ENCODE measurements around the gene FHOD3.
A peak's percentile ranks its signal among the peaks of the same experiment; 100 is the strongest.
"Not testable (repeated sequence)": the region's sequence is repeated elsewhere in the genome, so short reads cannot be mapped to it uniquely, and the experiment has no call there.

The FHOD3 gene

GRCh38 chr18:36711813-36712444, 414.4 kb downstream of the FHOD3 start:
- Histone ChIP-seq H3K4me3 (ENCODE audit: control insufficient read depth in 1 of 7, extremely low read depth in 1 of 7, insufficient read depth in 4 of 7, low read depth in 2 of 7, low read length in 6 of 7) (no peak overlapping the region), H3K9me3 (ENCODE audit: control extremely low read depth in 1 of 5, control insufficient read depth in 4 of 5, insufficient read depth in 2 of 5, low read depth in 1 of 5, low read length in 4 of 5) (no peaks in the 10 kb centered on the region), H3K27ac (ENCODE audit: insufficient read depth in 1 of 2, low read depth in 1 of 2, low read length in 2 of 2, poor library complexity in 1 of 2, severe bottlenecking in 2 of 2) (no peak overlapping the region), H3K27me3 (replicated peaks in 2 of 5; ENCODE audit: control insufficient read depth in 4 of 5, insufficient read depth in 5 of 5, low read length in 4 of 5) (peaks cover 0 to 5% (median 0%) of the 10 kb centered on the region in 5 experiments), H3K36me3 (ENCODE audit: control insufficient read depth in 4 of 4, insufficient read depth in 4 of 4, low read length in 3 of 4) (no peaks in the 10 kb centered on the region), H3K4me1 (ENCODE audit: control extremely low read depth in 1 of 4, control insufficient read depth in 4 of 4, insufficient read depth in 4 of 4, low read length in 3 of 4) (no peaks in the 10 kb centered on the region)
- CTCF ChIA-PET: interaction anchor here (1.0 to 1.6 kb wide), 2 partner anchors 19 to 24 kb away, joined by 3 to 4 read pairs; no protein-coding TSS in a partner anchor
- DNase-seq: no peak
- 64% methylated on average over 3 of the region's 6 CpGs for WGBS (ENCODE audit: insufficient coverage)
- POLR2A ChIA-PET: no interaction called here

DNA sequence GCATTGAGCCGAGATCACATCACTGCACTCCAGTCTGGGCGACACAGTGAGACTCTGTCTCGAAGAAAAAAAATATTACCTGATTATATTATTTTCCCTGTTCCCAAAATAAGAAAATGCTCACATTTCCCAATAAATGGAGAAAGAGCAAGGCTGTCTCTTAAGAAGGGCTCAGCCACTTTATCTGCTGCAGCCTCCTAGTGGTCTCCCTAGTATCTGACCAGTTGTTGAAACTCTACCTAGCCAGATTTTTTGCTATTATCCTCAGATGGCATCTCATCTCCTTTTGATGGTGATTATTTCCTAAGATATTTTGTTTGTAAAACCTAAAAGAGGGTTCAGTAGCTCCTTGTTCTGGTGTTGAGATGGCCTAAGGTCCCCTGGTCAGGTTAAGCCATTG, 417.0 kb downstream of the FHOD3 start:
- Histone ChIP-seq H3K27ac (ENCODE audit: insufficient read depth in 1 of 2, low read depth in 1 of 2, low read length in 2 of 2, poor library complexity in 1 of 2, severe bottlenecking in 2 of 2) (no peak overlapping the region), H3K9me3 (ENCODE audit: control extremely low read depth in 1 of 5, control insufficient read depth in 4 of 5, insufficient read depth in 2 of 5, low read depth in 1 of 5, low read length in 4 of 5) (peaks cover 0 to 4% (median 0%) of the 10 kb centered on the region in 5 experiments), H3K4me3 (ENCODE audit: control insufficient read depth in 1 of 7, extremely low read depth in 1 of 7, insufficient read depth in 4 of 7, low read depth in 2 of 7, low read length in 6 of 7) (no peak overlapping the region), H3K4me1 (ENCODE audit: control extremely low read depth in 1 of 4, control insufficient read depth in 4 of 4, insufficient read depth in 4 of 4, low read length in 3 of 4) (no peaks in the 10 kb centered on the region), H3K27me3 (replicated peaks in 2 of 5; ENCODE audit: control insufficient read depth in 4 of 5, insufficient read depth in 5 of 5, low read length in 4 of 5) (peaks cover 0 to 5% (median 0%) of the 10 kb centered on the region in 5 experiments), H3K36me3 (ENCODE audit: control insufficient read depth in 4 of 4, insufficient read depth in 4 of 4, low read length in 3 of 4) (no peaks in the 10 kb centered on the region)
- WGBS (ENCODE audit: insufficient coverage): 100% methylated on average over 1 of the region's 3 CpGs
- POLR2A ChIA-PET: no interaction called here
- CTCF ChIA-PET: no interaction called here
- no peak for DNase-seq

GRCh38 chr18:36717422-36718110, 420.1 kb downstream of the FHOD3 start:
- CTCF ChIA-PET: no interaction called here
- WGBS (ENCODE audit: insufficient coverage): 93% methylated on average over 10 of the region's 12 CpGs

DNA sequence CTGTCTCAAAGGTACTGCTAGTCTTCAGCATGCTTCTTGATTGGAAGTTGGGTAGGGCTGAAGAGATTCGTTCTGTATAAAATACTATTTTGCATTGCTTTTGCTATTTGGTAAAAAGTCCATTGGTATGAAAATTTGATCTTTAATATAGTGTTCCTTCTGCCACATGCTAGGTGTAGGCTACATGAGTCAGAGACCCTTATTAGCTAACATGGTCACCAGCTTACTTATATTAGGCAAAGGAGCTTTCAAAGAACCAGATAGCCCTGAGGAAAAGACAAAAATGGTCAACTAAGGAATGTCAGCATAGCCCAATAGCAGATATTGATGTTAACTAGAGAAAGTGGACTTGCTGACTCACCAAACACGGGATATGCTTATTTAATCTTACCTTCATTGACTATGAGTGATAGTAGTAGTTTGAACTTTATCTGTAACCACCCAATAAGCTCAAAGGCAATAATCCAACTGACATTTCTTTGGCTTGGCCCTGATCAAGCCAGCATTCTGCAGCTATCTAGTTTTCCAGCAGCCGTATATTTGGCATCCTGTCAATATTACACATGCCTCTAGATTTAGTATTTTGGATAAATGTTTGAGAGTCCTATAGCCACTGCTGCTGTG, 421.3 kb downstream of the FHOD3 start:
- DNase-seq: peak in 1 of 3 donors; percentile 4
- Histone ChIP-seq H3K4me1 (ENCODE audit: control extremely low read depth in 1 of 4, control insufficient read depth in 4 of 4, insufficient read depth in 4 of 4, low read length in 3 of 4) (no peaks in the 10 kb centered on the region), H3K9me3 (ENCODE audit: control extremely low read depth in 1 of 5, control insufficient read depth in 4 of 5, insufficient read depth in 2 of 5, low read depth in 1 of 5, low read length in 4 of 5) (peaks cover 0 to 4% (median 0%) of the 10 kb centered on the region in 5 experiments), H3K4me3 (ENCODE audit: control insufficient read depth in 1 of 7, extremely low read depth in 1 of 7, insufficient read depth in 4 of 7, low read depth in 2 of 7, low read length in 6 of 7) (no peak overlapping the region), H3K27ac (ENCODE audit: insufficient read depth in 1 of 2, low read depth in 1 of 2, low read length in 2 of 2, poor library complexity in 1 of 2, severe bottlenecking in 2 of 2) (no peak overlapping the region), H3K36me3 (ENCODE audit: control insufficient read depth in 4 of 4, insufficient read depth in 4 of 4, low read length in 3 of 4) (no peaks in the 10 kb centered on the region), H3K27me3 (replicated peaks in 2 of 5; ENCODE audit: control insufficient read depth in 4 of 5, insufficient read depth in 5 of 5, low read length in 4 of 5) (peaks cover 0 to 7% (median 0%) of the 10 kb centered on the region in 5 experiments)
- CTCF ChIA-PET: no interaction called here
- POLR2A ChIA-PET: no interaction called here
- WGBS (ENCODE audit: insufficient coverage): 80% methylated on average over 1 of the region's 3 CpGs

More at GRCh38 chr18:36717422-36718110, 420.1 kb downstream of the FHOD3 start:
- Histone ChIP-seq H3K9me3 (ENCODE audit: control extremely low read depth in 1 of 5, control insufficient read depth in 4 of 5, insufficient read depth in 2 of 5, low read depth in 1 of 5, low read length in 4 of 5) (peaks cover 0 to 4% (median 0%) of the 10 kb centered on the region in 5 experiments), H3K27ac (ENCODE audit: insufficient read depth in 1 of 2, low read depth in 1 of 2, low read length in 2 of 2, poor library complexity in 1 of 2, severe bottlenecking in 2 of 2) (no peak overlapping the region), H3K27me3 (replicated peaks in 2 of 5; ENCODE audit: control insufficient read depth in 4 of 5, insufficient read depth in 5 of 5, low read length in 4 of 5) (peaks cover 0 to 7% (median 0%) of the 10 kb centered on the region in 5 experiments), H3K4me1 (ENCODE audit: control extremely low read depth in 1 of 4, control insufficient read depth in 4 of 4, insufficient read depth in 4 of 4, low read length in 3 of 4) (no peaks in the 10 kb centered on the region), H3K36me3 (ENCODE audit: control insufficient read depth in 4 of 4, insufficient read depth in 4 of 4, low read length in 3 of 4) (no peaks in the 10 kb centered on the region), H3K4me3 (ENCODE audit: control insufficient read depth in 1 of 7, extremely low read depth in 1 of 7, insufficient read depth in 4 of 7, low read depth in 2 of 7, low read length in 6 of 7) (no peak overlapping the region)
- POLR2A ChIA-PET: no interaction called here
- no peak for DNase-seq

DNA sequence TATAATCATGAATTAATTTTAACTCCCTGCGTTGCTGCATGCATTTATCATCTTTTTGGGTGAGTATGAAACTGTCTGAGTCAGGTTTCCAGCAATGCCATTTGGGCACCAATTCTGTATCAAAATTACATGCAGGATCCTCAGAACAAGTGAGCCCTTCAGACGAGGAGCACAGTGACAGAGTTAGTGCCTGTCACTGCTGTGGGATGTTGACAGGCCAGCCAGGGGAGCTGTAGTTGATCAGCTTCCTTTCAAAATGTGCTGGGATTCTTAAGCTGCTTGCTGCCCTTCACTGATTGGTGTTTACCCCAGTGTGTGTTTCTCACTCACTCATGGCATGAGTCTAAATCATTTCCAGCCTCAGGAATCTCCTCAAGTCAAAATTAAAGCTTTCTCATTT, 422.1 kb downstream of the FHOD3 start:
- Histone ChIP-seq H3K4me1 (ENCODE audit: control extremely low read depth in 1 of 4, control insufficient read depth in 4 of 4, insufficient read depth in 4 of 4, low read length in 3 of 4) (no peaks in the 10 kb centered on the region), H3K27ac (ENCODE audit: insufficient read depth in 1 of 2, low read depth in 1 of 2, low read length in 2 of 2, poor library complexity in 1 of 2, severe bottlenecking in 2 of 2) (no peak overlapping the region), H3K4me3 (ENCODE audit: control insufficient read depth in 1 of 7, extremely low read depth in 1 of 7, insufficient read depth in 4 of 7, low read depth in 2 of 7, low read length in 6 of 7) (no peak overlapping the region), H3K9me3 (ENCODE audit: control extremely low read depth in 1 of 5, control insufficient read depth in 4 of 5, insufficient read depth in 2 of 5, low read depth in 1 of 5, low read length in 4 of 5) (peaks cover 0 to 4% (median 0%) of the 10 kb centered on the region in 5 experiments), H3K36me3 (ENCODE audit: control insufficient read depth in 4 of 4, insufficient read depth in 4 of 4, low read length in 3 of 4) (no peaks in the 10 kb centered on the region), H3K27me3 (replicated peaks in 2 of 5; ENCODE audit: control insufficient read depth in 4 of 5, insufficient read depth in 5 of 5, low read length in 4 of 5) (peaks cover 0 to 9% (median 0%) of the 10 kb centered on the region in 5 experiments)
- CTCF ChIA-PET: interaction anchor here (1.1 kb wide), 1 partner anchor 32 kb away, joined by 5 read pairs; no protein-coding TSS in a partner anchor
- WGBS (ENCODE audit: insufficient coverage): 75% methylated on average over 2 of the region's 2 CpGs
- no peak for DNase-seq
- POLR2A ChIA-PET: no interaction called here

GRCh38 chr18:36721351-36721750, 423.8 kb downstream of the FHOD3 start:
- H3K36me3 ChIP-seq (ENCODE audit: control insufficient read depth in 4 of 4, insufficient read depth in 4 of 4, low read length in 3 of 4); H3K4me3 ChIP-seq (ENCODE audit: control insufficient read depth in 1 of 7, extremely low read depth in 1 of 7, insufficient read depth in 4 of 7, low read depth in 2 of 7, low read length in 6 of 7); H3K9me3 ChIP-seq (ENCODE audit: control extremely low read depth in 1 of 5, control insufficient read depth in 4 of 5, insufficient read depth in 2 of 5, low read depth in 1 of 5, low read length in 4 of 5); DNase-seq; POLR2A ChIA-PET; H3K27ac ChIP-seq (ENCODE audit: insufficient read depth in 1 of 2, low read depth in 1 of 2, low read length in 2 of 2, poor library complexity in 1 of 2, severe bottlenecking in 2 of 2); H3K4me1 ChIP-seq (ENCODE audit: control extremely low read depth in 1 of 4, control insufficient read depth in 4 of 4, insufficient read depth in 4 of 4, low read length in 3 of 4); CTCF ChIA-PET: not testable (repeated sequence)
- peaks cover 0 to 10% (median 0%) of the 10 kb centered on the region in 5 experiments for H3K27me3 ChIP-seq (replicated peaks in 2 of 5; ENCODE audit: control insufficient read depth in 4 of 5, insufficient read depth in 5 of 5, low read length in 4 of 5)
- 100% methylated on average over 1 of the region's 1 CpG for WGBS (ENCODE audit: insufficient coverage)

- CTCF ChIA-PET: no interaction called here
- POLR2A ChIA-PET: no interaction called here
- no peak overlapping the region for H3K4me3 ChIP-seq (ENCODE audit: control insufficient read depth in 1 of 7, extremely low read depth in 1 of 7, insufficient read depth in 4 of 7, low read depth in 2 of 7, low read length in 6 of 7)
- WGBS (ENCODE audit: insufficient coverage): 96% methylated on average over 7 of the region's 7 CpGs
- peaks cover 0 to 6% (median 4%) of the 10 kb centered on the region in 5 experiments for H3K27me3 ChIP-seq (replicated peaks in 2 of 5; ENCODE audit: control insufficient read depth in 4 of 5, insufficient read depth in 5 of 5, low read length in 4 of 5)
- no peaks in the 10 kb centered on the region for H3K4me1 ChIP-seq (ENCODE audit: control extremely low read depth in 1 of 4, control insufficient read depth in 4 of 4, insufficient read depth in 4 of 4, low read length in 3 of 4)
- H3K27ac ChIP-seq (ENCODE audit: insufficient read depth in 1 of 2, low read depth in 1 of 2, low read length in 2 of 2, poor library complexity in 1 of 2, severe bottlenecking in 2 of 2): no peak overlapping the region
- H3K36me3 ChIP-seq (ENCODE audit: control insufficient read depth in 4 of 4, insufficient read depth in 4 of 4, low read length in 3 of 4): no peaks in the 10 kb centered on the region
- no peak for DNase-seq
- H3K9me3 ChIP-seq (ENCODE audit: control extremely low read depth in 1 of 5, control insufficient read depth in 4 of 5, insufficient read depth in 2 of 5, low read depth in 1 of 5, low read length in 4 of 5): peaks cover 0 to 1% (median 0%) of the 10 kb centered on the region in 5 experiments
Measured at GRCh38 chr18:36724169-36724568, 426.7 kb downstream of the FHOD3 start.

Measured in common myeloid progenitor, CD34-positive (primary cell).